Mammary epithelial cell (primary cell): ENCODE measurements around the gene PHOSPHO2.

Experiments used
- CTCF ChIP-seq, 2 donors: IDR thresholded peaks in 1 of 2; conservative IDR thresholded peaks in 1 of 2; 2 replicates each; pipeline ENCODE4 v1.5.1; 2011 to 2012; ENCODE audit warnings: inconsistent platforms in 2 of 2, low read length in 2 of 2, mild to moderate bottlenecking in 2 of 2, control low read depth in 1 of 2, low read depth in 1 of 2; ENCODE audit not compliant: insufficient read depth in 1 of 2; ENCODE audit errors: extremely low read depth in 1 of 2
- EZH2 ChIP-seq: IDR thresholded peaks from 2 replicates; pipeline ENCODE4 v1.6.1; 2012; ENCODE audit warnings: low read length, inconsistent platforms, borderline replicate concordance

- TF ChIP-seq CTCF (conservative IDR thresholded peaks at IDR 0.05 in 1 of 2, IDR thresholded peaks at IDR 0.05 in 1 of 2; ENCODE audit: extremely low read depth in 1 of 2, insufficient read depth in 1 of 2, low read depth in 1 of 2, low read length in 2 of 2) (no peak), EZH2 (no peak)
Observed at GRCh38 chr2:169727065-169727464, 32.8 kb downstream of the PHOSPHO2 start.
